CD4-positive, alpha-beta T cell (primary cell): ENCODE measurements around the gene RTP3. TPM values are rescaled to one million over a fixed set of nuclear protein-coding genes. Genes with fewer than 3 reads are reported as not detected.

Source experiments
- ATAC-seq: fragments of 200-7000 bp; cut with Tn5 transposase; one replicate; pipeline ENCODE4 v1.10.0; 2022; ENCODE audit warnings: mild to moderate bottlenecking; ENCODE audit not compliant: poor library complexity
- CTCF ChIA-PET: fragments of 350-600 bp; sonication (Branson Sonifier 250); formaldehyde crosslinking; loops from one replicate; lab custom pipeline; 2021; ENCODE audit warnings: antibody characterized with exemption, inconsistent platforms; lab: Charles Lee
- POLR2A ChIA-PET: fragments of 350-600 bp; sonication (Branson Sonifier 250); formaldehyde crosslinking; loops from one replicate; lab custom pipeline; 2021; ENCODE audit warnings: antibody characterized with exemption, inconsistent platforms; lab: Charles Lee
- DNase-seq, 14 experiments: peaks; one replicate each; pipeline ENCODE4 v3.0.0-alpha.2; 2013 to 2020; ENCODE audit warnings: mixed read lengths in 2 of 14
- H3K27ac ChIP-seq, 2 donors: one replicate each; pipeline versions ENCODE4 v1.5.1 to v1.7.0; 2013; ENCODE audit warnings: low read length in 2 of 2, low read depth in 1 of 2, mild to moderate bottlenecking in 1 of 2
- H3K27me3 ChIP-seq, 2 experiments: 1 replicate in 1 of 2; 2 replicates in 1 of 2; pipeline versions ENCODE4 v1.6.1 to v1.7.0; 2013; ENCODE audit warnings: low read length in 2 of 2, control low read depth in 1 of 2, mild to moderate bottlenecking in 1 of 2, moderate library complexity in 1 of 2; ENCODE audit not compliant: insufficient read depth in 2 of 2, control insufficient read depth in 1 of 2
- H3K36me3 ChIP-seq: one replicate; pipeline ENCODE4 v1.6.1; 2013; ENCODE audit warnings: low read length, control low read depth; ENCODE audit not compliant: insufficient read depth
- H3K4me1 ChIP-seq: one replicate; pipeline ENCODE4 v1.6.1; 2013; ENCODE audit warnings: low read length, control low read depth; ENCODE audit not compliant: insufficient read depth
- H3K4me3 ChIP-seq: one replicate; pipeline ENCODE4 v1.5.1; 2013; ENCODE audit warnings: mild to moderate bottlenecking, low read length, moderate library complexity
- H3K9me3 ChIP-seq, 2 experiments: 1 replicate in 1 of 2; 2 replicates in 1 of 2; pipeline versions ENCODE4 v1.6.1 to v1.7.0; 2013; ENCODE audit warnings: low read length in 2 of 2, mild to moderate bottlenecking in 2 of 2, control low read depth in 1 of 2, moderate library complexity in 1 of 2; ENCODE audit not compliant: control insufficient read depth in 1 of 2, insufficient read depth in 1 of 2
- H3K27ac Mint-ChIP-seq: one replicate; pipeline ENCODE4 v1.8.0; 2020; ENCODE audit warnings: mixed read lengths
- H3K27me3 Mint-ChIP-seq: one replicate; pipeline ENCODE4 v1.8.0; 2021; ENCODE audit warnings: mixed read lengths
- H3K36me3 Mint-ChIP-seq: one replicate; pipeline ENCODE4 v1.8.0; 2021; ENCODE audit warnings: low read depth, mixed read lengths
- H3K4me1 Mint-ChIP-seq: one replicate; pipeline ENCODE4 v1.8.0; 2021; ENCODE audit warnings: low read depth, mixed read lengths
- H3K4me3 Mint-ChIP-seq: one replicate; pipeline ENCODE4 v1.8.0; 2020; ENCODE audit warnings: mild to moderate bottlenecking, mixed read lengths
- H3K9me3 Mint-ChIP-seq: one replicate; pipeline ENCODE4 v1.8.0; 2020; ENCODE audit warnings: mixed read lengths
- CTCF ChIP-seq: fragments of 200-600 bp; IDR thresholded peaks from one replicate; pipeline ENCODE4 v1.8.0; 2022; ENCODE audit warnings: antibody characterized with exemption, mild to moderate bottlenecking
- intact Hi-C, 2 experiments: fragments of 100-400 bp; cut with DNase I in 1 of 2; cut with micrococcal nuclease in 1 of 2; formaldehyde crosslinking; loops; one replicate each; pipeline versions ENCODE4 v1.15.1 to v1.9.0; 2023 to 2025; cut with DNase I, micrococcal nuclease
- total RNA-seq, 174 experiments: library from RNA in 2 of 174; stranded (reverse) in 2 of 174; gene quantifications; one replicate each; pipeline ENCODE4 v1.2.3 and lab custom pipeline; 2021 to 2026

The RTP3 gene
- total RNA-seq, 2 experiments from 2014 or later = not detected

- no peak overlapping the region for H3K4me3 ChIP-seq
- peaks cover 11% of the 10 kb centered on the region for H3K4me1 ChIP-seq
- H3K9me3 ChIP-seq = no peaks in the 10 kb centered on the region
- Mint-ChIP-seq H3K36me3 (no peaks in the 10 kb centered on the region), H3K9me3 (no peaks in the 10 kb centered on the region), H3K4me1 (peaks cover 42% of the 10 kb centered on the region), H3K27ac (no peak overlapping the region), H3K4me3 (no peak overlapping the region), H3K27me3 (no peaks in the 10 kb centered on the region)
- intact Hi-C loops = no loop called here
- ChIA-PET POLR2A (interaction anchor here (0.8 to 2.3 kb wide), 2 partner anchors 12 to 38 kb away, joined by 3 to 7 read pairs; no protein-coding TSS in a partner anchor), CTCF (interaction anchor here (3.0 kb wide), 1 partner anchor 12 kb away, joined by 20 read pairs; no protein-coding TSS in a partner anchor)
- TF ChIP-seq CTCF = no peak
- DNase-seq = no peak
- H3K27me3 ChIP-seq = no peaks in the 10 kb centered on the region
- H3K27ac ChIP-seq = no peak overlapping the region
- ATAC-seq = no peak
- H3K36me3 ChIP-seq = no peaks in the 10 kb centered on the region
Measured at GRCh38 chr3:46500656-46501635, 3.2 kb downstream of the RTP3 start.

- CTCF ChIA-PET = interaction anchor here (3.0 kb wide), 1 partner anchor 13 kb away, joined by 20 read pairs; no protein-coding TSS in a partner anchor
- no peak for TF ChIP-seq CTCF
- H3K27ac ChIP-seq = no peak overlapping the region
- Mint-ChIP-seq H3K27ac (no peak overlapping the region), H3K4me3 (no peak overlapping the region), H3K9me3 (no peaks in the 10 kb centered on the region), H3K36me3 (no peaks in the 10 kb centered on the region), H3K4me1 (peaks cover 40% of the 10 kb centered on the region), H3K27me3 (no peaks in the 10 kb centered on the region)
- H3K36me3 ChIP-seq = no peaks in the 10 kb centered on the region
- ATAC-seq (no peak), DNase-seq (no peak)
- intact Hi-C loops = no loop called here
- POLR2A ChIA-PET = interaction anchor here (0.9 kb wide), 1 partner anchor 37 kb away, joined by 3 read pairs; no protein-coding TSS in a partner anchor
- no peaks in the 10 kb centered on the region for H3K27me3 ChIP-seq
- H3K4me1 ChIP-seq = peaks cover 11% of the 10 kb centered on the region
- no peak overlapping the region for H3K4me3 ChIP-seq
- no peaks in the 10 kb centered on the region for H3K9me3 ChIP-seq
Measured at GRCh38 chr3:46501702-46502101, 3.9 kb downstream of the RTP3 start.

- no peak for DNase-seq
- CTCF ChIA-PET = interaction anchor here (0.7 to 3.0 kb wide), 2 partner anchors 14 to 55 kb away, joined by 4 to 20 read pairs; no protein-coding TSS in a partner anchor
- Mint-ChIP-seq H3K27ac (no peak overlapping the region), H3K36me3 (no peaks in the 10 kb centered on the region), H3K9me3 (no peaks in the 10 kb centered on the region), H3K4me1 (peaks cover 24% of the 10 kb centered on the region), H3K4me3 (no peak overlapping the region), H3K27me3 (no peaks in the 10 kb centered on the region)
- no peaks in the 10 kb centered on the region for H3K27me3 ChIP-seq
- TF ChIP-seq CTCF = no peak
- intact Hi-C loops = no loop called here
- no peak for ATAC-seq
- no peaks in the 10 kb centered on the region for H3K36me3 ChIP-seq
- no peak overlapping the region for H3K27ac ChIP-seq
- POLR2A ChIA-PET = interaction anchor here (1.6 kb wide), 1 partner anchor 15 kb away, joined by 4 read pairs; no protein-coding TSS in a partner anchor
- no peak overlapping the region for H3K4me3 ChIP-seq
- H3K4me1 ChIP-seq = peaks cover 3% of the 10 kb centered on the region
- no peaks in the 10 kb centered on the region for H3K9me3 ChIP-seq
Measured at GRCh38 chr3:46503200-46503874, 5.6 kb downstream of the RTP3 start.
